GM21723 (cell line): ENCODE results near the gene THBS1.

Source experiments
- ATAC-seq: cut with Tn5 transposase; IDR thresholded peaks from one replicate; pipeline ENCODE4 v1.9.1; 2021; ENCODE audit warnings: mild to moderate bottlenecking, moderate library complexity; ENCODE audit not compliant: unreplicated experiment

The THBS1 gene

GRCh38 chr15:39587731-39588530 is 7.1 kb downstream of the THBS1 start:
- ATAC-seq, result no peak

- ATAC-seq, result no peak
Measured at GRCh38 chr15:39588531-39589192, 7.8 kb downstream of the THBS1 start.

- no peak for ATAC-seq
Measured at GRCh38 chr15:39589193-39589814, 8.4 kb downstream of the THBS1 start.

GRCh38 chr15:39589815-39590644 is 9.2 kb downstream of the THBS1 start:
- ATAC-seq, result no peak

GRCh38 chr15:39591141-39591895 is 10.4 kb downstream of the THBS1 start:
- no peak for ATAC-seq

GRCh38 chr15:39591896-39592315 is 11.0 kb downstream of the THBS1 start:
- no peak for ATAC-seq

GRCh38 chr15:39592500-39592899 is 11.6 kb downstream of the THBS1 start:
- ATAC-seq, result no peak

GRCh38 chr15:39593071-39593655 is 12.3 kb downstream of the THBS1 start:
- ATAC-seq, result no peak

GRCh38 chr15:39593656-39594445 is 13.0 kb downstream of the THBS1 start:
- ATAC-seq, result no peak

- ATAC-seq, result no peak
Measured at GRCh38 chr15:39594446-39595337, 13.8 kb downstream of the THBS1 start.

- ATAC-seq, result no peak
Measured at GRCh38 chr15:39595338-39596221, 14.7 kb downstream of the THBS1 start.

- no peak for ATAC-seq
Measured at GRCh38 chr15:39596358-39597051, 15.6 kb downstream of the THBS1 start.

- no peak for ATAC-seq
Measured at GRCh38 chr15:39597336-39597735, 16.5 kb downstream of the THBS1 start.

- ATAC-seq, result no peak
Measured at GRCh38 chr15:39597751-39598185, 16.9 kb downstream of the THBS1 start.

- no peak for ATAC-seq
Measured at GRCh38 chr15:39598186-39598850, 17.4 kb downstream of the THBS1 start.
